ENCODE results near the gene P3H1. TPM values are rescaled to one million over a fixed set of nuclear protein-coding genes. Genes with fewer than 3 reads are reported as not detected.
"Not testable (repeated sequence)": the region's sequence is repeated elsewhere in the genome, so short reads cannot be mapped to it uniquely, and the experiment has no call there.

The P3H1 gene
- polyA plus RNA-seq, 4 donors, result 70.7 to 119 (median 73.5) TPM

GRCh38 chr1:42733415-42734200, 33.2 kb downstream of the P3H1 start:
- DNase-seq (ENCODE audit: low read depth in 4 of 4, low spot score in 3 of 4), result no peak

GRCh38 chr1:42732126-42732680, 34.6 kb downstream of the P3H1 start:
- DNase-seq (ENCODE audit: low read depth in 4 of 4, low spot score in 3 of 4), result no peak

GRCh38 chr1:42731585-42731984, 35.2 kb downstream of the P3H1 start:
- DNase-seq (ENCODE audit: low read depth in 4 of 4, low spot score in 3 of 4), result no peak

DNA sequence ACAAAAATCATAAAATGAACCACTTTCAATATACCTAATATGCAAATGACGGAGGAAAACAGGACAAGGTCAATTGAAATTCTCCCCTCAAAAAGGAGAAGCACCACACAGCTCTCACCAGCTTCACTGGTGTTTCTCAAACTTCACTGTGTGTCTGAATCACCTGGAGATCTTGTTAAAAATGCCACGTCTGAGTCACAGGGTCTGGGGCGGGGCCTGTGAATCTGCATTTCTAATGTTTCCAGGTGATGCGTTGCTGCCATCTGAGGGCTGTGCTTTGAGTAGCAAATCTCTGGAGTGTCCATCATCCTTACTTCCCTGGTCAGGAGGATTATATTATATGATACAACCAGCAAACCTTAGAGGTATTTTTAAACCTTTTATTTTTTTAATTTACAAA, 35.8 kb downstream of the P3H1 start:
- no peak for DNase-seq (ENCODE audit: low read depth in 4 of 4, low spot score in 3 of 4)

DNA sequence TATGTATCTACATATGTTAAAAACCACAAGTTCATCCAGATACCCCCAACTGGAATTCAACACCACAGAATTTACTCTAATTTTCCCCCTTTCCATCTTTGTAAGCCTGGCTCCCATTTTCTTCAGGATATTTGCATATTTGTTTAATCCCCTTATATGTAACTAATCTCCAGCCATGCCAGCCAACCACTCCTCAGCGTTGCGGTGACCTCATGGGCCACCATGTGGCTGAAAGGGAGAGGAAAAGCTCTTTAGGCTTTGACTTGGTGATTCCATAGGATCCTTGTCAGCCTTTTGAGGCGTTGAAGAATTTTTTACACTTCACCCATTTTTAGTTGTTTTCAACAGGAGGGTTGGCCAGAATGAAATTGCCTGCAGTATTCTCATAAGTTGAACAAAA, 36.8 kb downstream of the P3H1 start:
- no peak for DNase-seq (ENCODE audit: low read depth in 4 of 4, low spot score in 3 of 4)

- not testable (repeated sequence) for DNase-seq (ENCODE audit: low read depth in 4 of 4, low spot score in 3 of 4)
These were observed 41.0 kb downstream of the P3H1 start for GRCh38 chr1:42725820-42726219.

- no peak for DNase-seq (ENCODE audit: low read depth in 4 of 4, low spot score in 3 of 4)
These were observed 43.3 kb downstream of the P3H1 start for GRCh38 chr1:42723511-42723910.

DNA sequence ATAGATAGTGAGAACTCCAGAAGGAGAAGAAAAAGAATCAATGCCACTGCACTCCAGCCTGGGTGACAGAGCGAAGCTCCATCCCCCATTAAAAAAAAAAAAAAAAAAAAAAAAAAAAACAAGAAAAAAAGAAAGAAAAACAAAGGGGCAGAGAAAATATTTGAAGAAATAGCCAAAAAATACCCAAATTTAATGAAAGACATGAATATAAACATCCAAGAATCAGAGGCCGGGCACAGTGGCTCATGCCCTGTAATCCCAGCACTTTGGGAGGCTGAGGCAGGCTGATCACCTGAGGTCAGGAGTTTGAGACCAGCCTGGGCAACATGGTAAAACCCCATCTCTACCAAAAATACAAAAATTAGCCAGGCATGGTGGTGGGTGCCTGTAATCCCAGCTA, 44.4 kb downstream of the P3H1 start:
- DNase-seq (ENCODE audit: low read depth in 4 of 4, low spot score in 3 of 4), result not testable (repeated sequence)

GRCh38 chr1:42721926-42722325, 44.9 kb downstream of the P3H1 start:
- no peak for DNase-seq (ENCODE audit: low read depth in 4 of 4, low spot score in 3 of 4)

DNA sequence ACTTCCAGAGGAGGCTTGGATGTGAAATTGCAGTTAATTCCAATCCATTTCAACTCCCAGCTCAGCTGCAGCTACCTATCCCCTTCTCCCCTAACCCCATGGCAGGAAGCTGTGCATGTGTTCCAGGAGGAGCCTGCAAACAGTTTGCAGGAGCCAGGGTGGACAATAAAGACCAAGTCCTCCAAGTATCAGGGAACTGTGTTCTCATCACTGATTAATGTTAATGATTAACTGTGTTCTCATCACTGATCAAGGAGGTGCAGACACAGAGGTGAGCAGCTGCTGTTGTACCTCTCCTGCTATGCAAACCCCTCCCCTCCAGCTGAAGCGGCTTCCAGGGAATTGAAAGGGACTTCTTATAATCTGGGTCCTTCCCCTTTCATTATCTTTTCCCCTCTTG, 46.0 kb downstream of the P3H1 start:
- no peak for DNase-seq (ENCODE audit: low read depth in 4 of 4, low spot score in 3 of 4)

- DNase-seq (ENCODE audit: low read depth in 4 of 4, low spot score in 3 of 4), result not testable (repeated sequence)
These were observed 52.4 kb downstream of the P3H1 start for GRCh38 chr1:42714441-42714840.

- no peak for DNase-seq (ENCODE audit: low read depth in 4 of 4, low spot score in 3 of 4)
These were observed 53.5 kb downstream of the P3H1 start for GRCh38 chr1:42713293-42713692.

DNA sequence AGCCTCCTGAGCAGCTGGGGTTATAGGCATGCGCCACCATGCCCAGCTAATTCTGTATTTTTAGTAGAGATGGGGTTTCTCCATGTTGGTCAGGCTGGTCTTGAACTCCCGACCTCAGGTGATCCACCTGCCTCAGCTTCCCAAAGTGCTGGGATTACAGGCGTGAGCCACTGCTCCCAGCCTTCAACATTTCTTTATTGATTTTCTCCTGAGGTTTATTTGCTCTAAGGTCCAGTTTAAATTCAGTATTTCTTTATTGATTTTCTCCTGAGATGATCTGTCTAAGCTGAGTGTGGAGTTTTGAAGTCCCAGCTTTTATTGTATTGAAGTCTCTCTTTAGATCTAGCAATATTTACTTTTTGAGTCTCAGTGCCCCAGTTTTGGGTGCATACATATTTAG, 54.0 kb downstream of the P3H1 start:
- DNase-seq (ENCODE audit: low read depth in 4 of 4, low spot score in 3 of 4), result not testable (repeated sequence)

DNA sequence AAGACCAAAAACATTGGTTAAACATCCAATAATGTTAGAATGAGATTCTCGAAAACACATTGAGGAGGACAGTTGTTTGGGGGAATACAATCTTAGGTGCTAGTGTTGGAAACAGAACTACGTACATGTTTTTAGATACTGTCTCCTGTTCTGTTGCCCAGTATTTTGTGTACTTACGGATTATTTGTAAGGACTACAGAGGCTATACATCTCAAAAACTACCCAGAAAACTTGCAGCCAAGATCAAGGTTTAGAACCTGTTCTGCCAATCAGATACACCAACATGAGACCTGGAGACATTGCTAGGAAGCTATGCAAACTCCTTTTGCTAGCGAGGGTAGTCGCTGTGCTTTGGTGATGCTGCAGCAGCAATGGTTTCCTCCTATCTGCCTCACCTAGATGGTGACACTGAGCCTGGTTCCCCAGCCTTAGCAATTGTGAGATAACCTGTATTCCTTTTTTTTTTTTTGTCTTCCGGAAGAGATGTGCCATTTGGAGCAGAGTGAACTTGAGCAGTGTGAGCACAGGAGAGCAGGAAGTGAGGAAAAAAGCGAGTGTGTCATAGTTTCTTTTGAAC, 62.9 kb downstream of the P3H1 start:
- no peak for DNase-seq (ENCODE audit: low read depth in 4 of 4, low spot score in 3 of 4)

- no peak for DNase-seq (ENCODE audit: low read depth in 4 of 4, low spot score in 3 of 4)
These were observed 66.8 kb downstream of the P3H1 start for GRCh38 chr1:42700006-42700405.

DNA sequence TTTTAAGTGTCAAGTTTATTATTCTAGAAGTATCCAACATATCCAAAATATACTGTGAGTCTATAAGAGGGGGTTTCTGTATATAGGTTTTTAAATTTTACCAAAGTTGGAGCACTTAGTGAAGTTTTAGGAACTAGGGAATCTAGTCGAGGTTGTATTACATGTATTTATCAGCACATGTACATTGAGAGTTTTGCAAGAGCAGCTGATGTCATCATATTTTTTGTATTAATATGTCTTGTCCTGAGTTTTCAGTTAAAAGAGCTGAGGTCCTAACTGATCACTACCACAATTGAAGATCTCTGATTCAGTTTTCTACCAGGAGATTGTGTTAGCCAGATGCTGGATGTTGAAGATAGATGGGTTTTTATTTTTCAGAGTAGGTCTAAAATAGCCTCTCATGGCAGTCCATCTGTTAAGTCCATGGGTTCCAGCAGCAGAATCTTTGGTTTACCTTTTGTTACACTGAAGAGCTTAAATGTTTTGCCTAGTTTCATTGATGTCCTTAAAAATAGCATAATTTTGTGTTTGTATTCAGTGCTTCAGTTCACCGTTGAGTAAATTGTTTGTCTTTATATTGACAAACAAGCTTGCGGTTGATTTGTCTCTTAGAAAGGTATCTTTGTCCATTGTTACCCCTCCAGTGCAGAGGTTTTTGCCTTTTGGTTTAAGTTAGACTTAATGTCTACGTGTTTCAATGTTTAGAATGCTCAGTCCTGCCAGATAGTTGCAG, 68.6 kb downstream of the P3H1 start:
- DNase-seq (ENCODE audit: low read depth in 4 of 4, low spot score in 3 of 4), result no peak

Other genes with a start within 250 kb of the P3H1 start
- 10 to 100 TPM; 45.2 to 57.3 (median 55.3) TPM for gene PPIH, start 108.6 kb downstream of the P3H1 start, polyA plus RNA-seq (ENCODE audit: insufficient read length in 4 of 4)
- gene YBX1, start 84.6 kb downstream of the P3H1 start, polyA plus RNA-seq (ENCODE audit: insufficient read length in 4 of 4), result 100 to 1,000 TPM; 471 to 693 (median 629) TPM
- 100 to 1,000 TPM in 1 of 4 donors, 10 to 100 TPM in 2, 1 to 10 TPM in 1; 2.1 to 103 (median 79.2) TPM for gene CLDN19, start 26.8 kb downstream of the P3H1 start, polyA plus RNA-seq (ENCODE audit: insufficient read length in 4 of 4)
- 10 to 100 TPM in 3 of 4 donors, 1 to 10 TPM in 1; 7.8 to 13.1 (median 11.3) TPM for gene C1orf50, start 221 bp upstream of the P3H1 start, polyA plus RNA-seq (ENCODE audit: insufficient read length in 4 of 4)
- 1 to 10 TPM in 1 of 4 donors, under 1 TPM in 3; 0.47 to 1.0 (median 0.89) TPM for gene TMEM269, start 18.0 kb upstream of the P3H1 start, polyA plus RNA-seq (ENCODE audit: insufficient read length in 4 of 4)
- gene ERMAP, start 50.1 kb upstream of the P3H1 start, polyA plus RNA-seq (ENCODE audit: insufficient read length in 4 of 4), result 10 to 100 TPM; 13.9 to 23.8 (median 22.0) TPM
- gene SVBP, start 50.4 kb upstream of the P3H1 start, polyA plus RNA-seq (ENCODE audit: insufficient read length in 4 of 4), result 10 to 100 TPM; 61.8 to 80.4 (median 71.0) TPM
- 10 to 100 TPM; 13.6 to 23.6 (median 20.0) TPM for gene ZNF691, start 79.6 kb upstream of the P3H1 start, polyA plus RNA-seq (ENCODE audit: insufficient read length in 4 of 4)
- 10 to 100 TPM; 33.6 to 67.5 (median 44.3) TPM for gene SLC2A1, start 191.8 kb upstream of the P3H1 start, polyA plus RNA-seq (ENCODE audit: insufficient read length in 4 of 4)

Data from left renal pelvis (tissue), 4 donors.